Fibroblast of peridontal ligament (primary cell): ENCODE data around the gene ERMP1.
"Not testable (repeated sequence)": the region's sequence is repeated elsewhere in the genome, so short reads cannot be mapped to it uniquely, and the experiment has no call there.

Experiments
- DNase-seq: peaks from one replicate; pipeline ENCODE4 v3.0.0-alpha.2; 2010; ENCODE audit errors: extremely low read depth

Gene ERMP1

DNA sequence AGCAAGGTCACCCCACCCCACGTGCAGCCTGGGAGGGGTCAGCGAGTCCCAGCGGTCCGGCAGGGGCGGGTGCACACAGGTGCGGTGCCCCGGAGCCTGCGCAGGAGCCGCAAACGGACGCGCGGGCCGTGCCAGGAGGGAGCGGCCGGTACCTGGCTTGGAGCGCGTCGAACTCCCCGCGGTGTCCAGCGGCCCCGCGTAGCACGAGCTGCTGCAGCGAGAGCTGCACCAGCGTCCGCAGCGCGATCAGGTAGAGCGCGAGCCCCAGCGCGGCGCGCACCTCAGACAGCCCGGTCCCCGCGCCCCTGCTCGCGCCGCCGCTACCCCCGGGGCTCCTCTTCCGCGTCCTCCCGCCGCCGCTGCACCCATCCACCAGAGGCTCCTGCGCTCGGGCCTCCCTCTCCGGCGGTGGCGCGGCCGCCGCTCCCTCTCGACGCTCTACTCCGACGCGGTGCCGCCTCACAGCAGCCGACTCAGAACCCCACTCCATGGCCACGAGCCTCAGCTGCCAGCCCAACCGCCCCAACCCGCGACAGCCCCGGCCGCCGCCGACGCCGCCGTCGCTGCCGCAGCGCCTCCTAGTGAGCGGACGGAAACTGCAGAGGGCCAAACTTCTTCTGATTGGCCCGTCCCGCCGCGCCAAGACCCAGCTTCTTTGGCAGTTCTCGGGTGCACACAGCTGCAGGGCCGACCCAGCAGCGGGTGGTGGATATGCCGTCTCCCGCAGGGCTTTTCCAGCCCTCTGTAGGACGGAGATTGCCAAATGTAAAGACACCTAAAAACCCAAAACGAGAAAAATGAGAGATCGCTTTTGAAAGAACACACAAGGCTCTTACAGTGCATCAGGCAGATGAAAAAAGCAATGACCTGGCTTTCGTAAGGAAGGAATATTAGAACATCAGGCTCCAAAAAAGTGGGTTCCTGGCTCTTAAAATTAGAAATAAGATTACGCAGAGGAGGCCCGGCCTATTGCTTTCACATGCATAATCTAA, at the start of gene ERMP1:
ERMP1 (minus strand) TSS at position 580 of the 992 bp plus-strand sequence; CDS start at position 490, 90 bp downstream.
- peak; percentile 76 for DNase-seq

- DNase-seq, result not testable (repeated sequence)
Measured at GRCh38 chr9:5882244-5883012, 49.5 kb upstream of the ERMP1 start.

GRCh38 chr9:5879419-5880181, 46.7 kb upstream of the ERMP1 start:
- DNase-seq, result peak; percentile 59

GRCh38 chr9:5876711-5877110, 43.8 kb upstream of the ERMP1 start:
- DNase-seq, result no peak

GRCh38 chr9:5876026-5876425, 43.1 kb upstream of the ERMP1 start:
- DNase-seq, result no peak

DNA sequence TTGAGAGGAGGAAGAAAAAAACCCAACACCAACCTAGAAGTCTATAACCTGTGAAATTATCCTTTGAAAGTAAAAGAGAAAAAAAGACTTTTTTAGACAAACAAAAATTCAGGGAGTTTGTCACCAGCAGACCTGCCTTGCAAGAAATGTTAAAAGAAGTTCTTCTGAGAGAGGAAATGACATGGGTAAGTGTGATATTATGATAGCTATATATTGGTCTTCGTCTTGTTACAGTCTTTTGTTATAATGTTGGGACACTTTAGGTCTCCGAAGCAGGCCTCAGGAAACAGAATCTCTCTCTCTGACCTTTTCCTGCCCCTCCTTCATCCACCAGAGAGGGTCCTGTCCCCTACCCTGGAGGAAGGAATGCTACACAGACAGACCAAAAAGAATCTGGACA, 41.1 kb upstream of the ERMP1 start:
- DNase-seq, result no peak

DNA sequence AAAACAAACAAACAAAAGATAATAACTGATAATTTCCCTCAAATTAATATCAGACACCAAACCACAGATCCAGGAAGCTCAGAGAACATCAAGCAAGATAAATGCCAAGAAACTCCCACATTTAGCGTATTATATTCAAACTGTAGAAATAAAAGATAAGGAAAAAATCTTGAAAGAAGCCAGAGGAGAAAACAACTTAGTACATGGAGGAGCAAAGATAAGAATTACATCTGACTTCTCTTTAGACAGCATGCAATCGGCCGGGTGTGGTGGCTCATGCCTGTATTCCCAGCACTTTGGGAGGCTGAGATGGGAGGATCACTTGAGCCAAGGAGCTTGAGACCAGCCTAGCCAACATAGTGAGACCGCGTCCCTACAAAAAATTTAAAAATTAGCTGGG, 40.5 kb upstream of the ERMP1 start:
- no peak for DNase-seq

DNA sequence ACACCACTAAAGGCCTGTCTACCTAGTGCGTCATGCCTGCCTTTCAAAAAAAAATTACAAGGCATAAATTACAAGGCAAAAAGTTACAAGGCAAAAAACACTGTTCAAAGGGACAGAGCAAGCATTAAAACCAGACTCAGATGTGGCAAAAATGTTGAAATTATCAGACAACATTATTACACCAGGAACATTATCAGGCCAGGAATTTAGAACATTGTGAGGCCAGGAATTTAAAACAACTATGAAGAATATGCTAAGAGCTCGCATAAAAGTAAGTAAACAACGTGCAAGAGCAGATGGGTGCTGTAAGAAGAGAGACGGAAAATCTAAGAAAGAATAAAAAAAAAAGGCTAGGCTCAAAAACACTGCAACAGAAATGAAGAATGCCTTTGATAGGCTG, 39.6 kb upstream of the ERMP1 start:
- no peak for DNase-seq

- DNase-seq, result no peak
Measured at GRCh38 chr9:5871785-5872184, 38.9 kb upstream of the ERMP1 start.

DNA sequence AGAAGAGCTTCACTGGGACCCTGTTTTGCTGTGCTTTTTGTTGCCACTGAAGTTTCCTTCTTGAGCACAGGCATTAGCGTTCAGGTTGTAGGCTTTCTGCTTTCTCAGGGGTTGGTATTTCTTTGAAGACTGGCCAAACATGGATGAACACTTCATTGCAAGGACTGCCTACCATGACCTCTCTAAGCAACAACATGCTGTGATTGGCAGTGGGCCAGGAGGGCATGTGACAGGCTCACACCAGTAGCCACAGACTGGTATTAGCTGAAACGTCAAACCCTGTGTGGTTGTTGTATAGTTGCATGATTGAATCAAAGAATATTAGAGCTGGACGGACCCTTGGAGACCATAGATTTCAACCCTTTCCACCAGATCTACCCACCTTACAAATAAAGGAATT, 37.8 kb upstream of the ERMP1 start:
- DNase-seq, result no peak

GRCh38 chr9:5870020-5870339, 37.1 kb upstream of the ERMP1 start:
- DNase-seq, result no peak

DNA sequence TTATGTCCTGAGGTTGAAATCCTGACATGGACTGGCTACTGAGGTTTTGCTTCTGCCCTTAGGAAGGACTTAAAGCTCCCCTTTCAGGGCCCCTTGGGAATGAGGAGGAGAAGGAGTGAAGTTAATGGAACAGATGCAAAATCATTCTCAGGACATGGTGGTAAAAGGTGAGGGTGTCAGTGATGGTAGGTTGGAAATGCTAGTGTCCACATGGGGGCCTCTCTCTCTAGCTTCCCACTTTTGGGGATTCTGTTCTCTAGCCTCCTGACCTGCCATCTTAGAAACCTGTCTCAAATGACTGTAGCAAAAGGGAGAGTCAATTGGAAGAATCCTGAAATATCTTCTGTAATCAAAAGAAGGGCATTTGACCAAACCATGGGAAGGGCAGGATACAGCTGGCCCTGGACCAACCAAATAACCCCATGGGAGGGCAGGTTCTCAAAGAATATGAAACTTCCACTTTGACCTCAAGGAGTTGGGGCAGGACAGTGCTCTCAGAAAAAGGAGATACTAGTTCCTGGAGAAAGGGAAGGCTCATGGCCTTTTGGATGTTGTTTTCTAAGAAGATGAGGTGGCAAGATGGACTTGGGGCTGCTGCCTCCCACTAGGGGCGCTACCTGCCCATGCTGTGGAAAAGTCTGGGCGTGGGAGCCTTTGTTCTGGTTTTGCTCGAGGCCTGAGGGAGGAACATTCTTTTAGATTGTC, 36.5 kb upstream of the ERMP1 start:
- no peak for DNase-seq

GRCh38 chr9:5868235-5868634, 35.3 kb upstream of the ERMP1 start:
- no peak for DNase-seq

- DNase-seq, result no peak
Measured at GRCh38 chr9:5866685-5867084, 33.8 kb upstream of the ERMP1 start.

DNA sequence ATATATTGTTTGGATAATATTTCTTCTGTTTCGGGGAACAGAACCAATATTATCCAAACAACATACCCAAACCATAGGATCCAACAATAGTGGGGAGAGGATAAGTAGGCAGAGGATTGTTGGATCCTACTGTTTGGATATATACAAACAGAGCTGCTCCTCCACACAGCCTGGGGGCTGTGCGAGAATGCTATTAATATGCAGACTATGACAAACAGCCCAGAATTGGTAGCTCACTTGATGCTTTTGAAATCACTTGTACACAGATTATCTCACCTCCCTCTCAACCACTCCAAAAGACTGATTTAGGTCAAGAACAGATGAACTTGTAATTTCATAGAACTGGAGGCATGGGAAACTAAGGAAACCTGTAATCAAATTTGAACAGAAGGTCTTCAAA, 33.4 kb upstream of the ERMP1 start:
- no peak for DNase-seq

DNA sequence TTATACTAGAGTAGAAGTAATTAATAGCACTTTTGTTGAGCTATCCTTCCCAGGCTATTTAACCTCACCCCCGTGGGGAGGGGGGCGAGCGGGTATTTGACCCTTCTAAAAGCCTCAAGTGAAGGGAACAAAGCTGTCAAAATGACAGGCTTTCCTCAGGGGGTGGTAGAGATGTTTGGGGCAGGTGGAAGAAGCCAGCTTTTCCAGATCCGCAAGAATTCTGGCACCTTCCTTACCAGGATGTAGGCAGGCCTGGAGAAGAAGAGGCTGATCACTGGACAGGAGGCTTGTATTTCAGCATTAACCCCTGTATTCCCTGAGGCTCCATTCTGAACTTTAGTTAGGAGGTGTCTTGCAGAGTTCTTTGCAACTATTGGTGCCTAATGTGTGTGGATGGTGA, 31.5 kb upstream of the ERMP1 start:
- no peak for DNase-seq

- DNase-seq, result no peak
Measured at GRCh38 chr9:5863092-5863746, 30.3 kb upstream of the ERMP1 start.

- no peak for DNase-seq
Measured at GRCh38 chr9:5858833-5859232, 25.9 kb upstream of the ERMP1 start.

DNA sequence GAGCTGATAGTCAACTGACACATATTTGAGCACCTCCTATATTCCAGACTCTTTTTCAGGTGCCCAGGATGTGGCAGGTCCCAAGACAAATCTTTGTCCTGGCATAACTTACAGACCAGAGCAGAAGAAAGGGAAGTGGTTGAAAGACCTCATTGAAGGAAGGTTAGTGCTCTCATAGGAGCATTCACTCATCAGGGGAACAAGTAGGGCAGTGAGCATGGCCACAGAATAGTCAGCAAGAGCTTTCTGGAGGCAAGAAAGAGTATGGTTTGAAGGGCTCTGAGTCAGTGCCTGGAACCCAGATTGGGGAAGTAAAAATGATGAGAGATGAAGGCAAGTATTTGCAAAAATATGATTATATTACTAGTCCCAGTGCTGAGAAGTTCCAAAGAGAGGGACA, 25.0 kb upstream of the ERMP1 start:
- no peak for DNase-seq

DNA sequence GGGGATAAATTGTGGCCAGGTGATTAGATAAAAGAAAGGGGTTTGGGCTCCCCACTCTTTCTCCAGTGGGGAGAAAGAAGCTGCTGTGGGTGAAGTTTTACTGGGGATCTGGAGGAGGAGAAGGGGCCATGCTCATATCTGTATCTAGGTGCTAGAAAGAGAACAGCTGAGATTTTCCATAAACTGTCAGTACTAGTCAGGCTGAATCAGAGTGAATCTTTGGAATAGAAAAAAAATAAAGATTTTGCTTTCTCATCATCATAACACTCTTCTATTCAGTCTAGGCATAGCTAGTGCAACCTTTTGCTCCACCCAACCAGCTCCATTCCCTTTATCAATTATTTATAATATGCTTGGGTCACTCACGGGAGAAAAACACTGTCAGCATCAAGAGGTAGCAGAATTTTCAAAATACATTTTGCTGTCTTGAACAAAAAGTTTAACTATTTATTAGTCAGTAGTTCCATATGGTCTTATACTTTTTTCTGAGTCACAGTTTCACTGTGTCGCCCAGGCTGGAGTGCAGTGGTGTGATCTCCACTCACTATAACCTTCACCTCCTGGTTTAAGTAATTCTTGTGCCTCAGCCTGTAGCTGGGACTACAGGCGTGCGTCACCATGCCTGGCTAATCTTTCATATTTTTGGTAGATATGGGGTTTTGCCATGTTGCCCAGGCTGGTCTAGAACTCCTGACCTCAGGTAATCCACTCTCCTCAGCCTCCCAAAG, 21.3 kb upstream of the ERMP1 start:
- no peak for DNase-seq
